OCI-LY3 (cell line): ENCODE measurements around the gene KRT13.

ENCODE experiments used
- EZH2phosphoT487 ChIP-seq: fragments of 200-600 bp; shearing (Covaris generic); IDR thresholded peaks from 2 replicates; pipeline ENCODE4 v1.6.1; 2018; ENCODE audit warnings: antibody characterized with exemption, mixed run types, low read depth
- TF ChIP-seq, protein P1 (sequence below): fragments of 200-600, 300-600 bp; sonication (generic); IDR thresholded peaks from 2 replicates; pipeline ENCODE4 v1.5.1; 2014; ENCODE audit warnings: antibody characterized with exemption, low read length, low read depth

DNA sequence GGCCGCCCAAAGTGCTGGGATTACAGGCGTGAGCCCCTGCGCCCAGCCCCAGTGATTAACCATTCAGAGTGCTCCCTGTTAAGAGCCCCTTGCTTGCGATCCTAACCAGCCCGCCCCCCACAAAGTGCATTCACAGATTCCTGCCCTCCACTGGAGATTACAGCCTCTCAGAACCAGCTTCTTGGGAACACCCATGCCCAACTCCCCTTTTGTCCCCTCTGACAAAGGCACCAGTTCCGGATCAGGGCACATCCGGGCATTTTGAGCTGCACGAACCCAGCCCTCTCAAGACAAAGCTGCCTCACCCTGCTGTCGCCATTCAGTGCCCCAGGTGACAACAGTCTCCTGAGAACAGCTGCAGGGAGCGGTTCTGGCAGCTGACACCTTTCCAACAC, 23.5 kb upstream of the KRT13 start:
- TF ChIP-seq, protein P1, sequence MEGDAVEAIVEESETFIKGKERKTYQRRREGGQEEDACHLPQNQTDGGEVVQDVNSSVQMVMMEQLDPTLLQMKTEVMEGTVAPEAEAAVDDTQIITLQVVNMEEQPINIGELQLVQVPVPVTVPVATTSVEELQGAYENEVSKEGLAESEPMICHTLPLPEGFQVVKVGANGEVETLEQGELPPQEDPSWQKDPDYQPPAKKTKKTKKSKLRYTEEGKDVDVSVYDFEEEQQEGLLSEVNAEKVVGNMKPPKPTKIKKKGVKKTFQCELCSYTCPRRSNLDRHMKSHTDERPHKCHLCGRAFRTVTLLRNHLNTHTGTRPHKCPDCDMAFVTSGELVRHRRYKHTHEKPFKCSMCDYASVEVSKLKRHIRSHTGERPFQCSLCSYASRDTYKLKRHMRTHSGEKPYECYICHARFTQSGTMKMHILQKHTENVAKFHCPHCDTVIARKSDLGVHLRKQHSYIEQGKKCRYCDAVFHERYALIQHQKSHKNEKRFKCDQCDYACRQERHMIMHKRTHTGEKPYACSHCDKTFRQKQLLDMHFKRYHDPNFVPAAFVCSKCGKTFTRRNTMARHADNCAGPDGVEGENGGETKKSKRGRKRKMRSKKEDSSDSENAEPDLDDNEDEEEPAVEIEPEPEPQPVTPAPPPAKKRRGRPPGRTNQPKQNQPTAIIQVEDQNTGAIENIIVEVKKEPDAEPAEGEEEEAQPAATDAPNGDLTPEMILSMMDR: no peak
- TF ChIP-seq EZH2phosphoT487: no peak
